ENCODE data around the gene TTLL9. TPM values are rescaled to one million over a fixed set of nuclear protein-coding genes. Genes with fewer than 3 reads are reported as not detected.

TTLL9 gene
- polyA plus RNA-seq, 1 of the 3 experiments (the other 2 are of a cell fraction) = 0.23 TPM

GRCh38 chr20:31951530-31952453, 81.4 kb downstream of the TTLL9 start, which contains the start of gene PDRG1 (continued):
- TF ChIP-seq ELF1 (IDR thresholded peaks at IDR 0.05) (peak; percentile 68), RAD21 (IDR thresholded peaks at IDR 0.05; ENCODE audit: low read length) (peak; percentile 91), MEF2A (IDR thresholded peaks at IDR 0.05; ENCODE audit: borderline replicate concordance, low read depth) (no peak), GABPA (IDR thresholded peaks at IDR 0.05; ENCODE audit: low read depth) (peak; percentile 45), ZBTB33 (IDR thresholded peaks at IDR 0.05; ENCODE audit: borderline replicate concordance, low read depth) (peak; percentile 95), POLR2AphosphoS5 (IDR thresholded peaks at IDR 0.05; ENCODE audit: low read depth, low read length) (peak; percentile 83), RCOR1 (IDR thresholded peaks at IDR 0.05; ENCODE audit: low read length) (0 out of 2 replicates have a peak, but pooled peaks have one; percentile 69), EZH2phosphoT487 (IDR thresholded peaks at IDR 0.05; ENCODE audit: borderline replicate concordance, low read depth) (no peak), TEAD4 (IDR thresholded peaks at IDR 0.05; ENCODE audit: borderline replicate concordance, insufficient read depth) (no peak)

GRCh38 chr20:31953556-31954148, 83.2 kb downstream of the TTLL9 start:
- CTCF ChIA-PET = interaction anchor here (1.0 to 5.7 kb wide), 10 partner anchors 9 to 138 kb away, joined by 4 to 158 read pairs (median 16); partner anchors contain the start of gene XKR7
- WGBS (ENCODE audit: low lambda C conversion rate) = 43% methylated on average over 4 of the region's 6 CpGs
- Histone ChIP-seq H3K79me2 (ENCODE audit: insufficient read depth) (peaks cover 31% of the 10 kb centered on the region), H3K9ac (no peak overlapping the region), H3K9me2 (no peaks in the 10 kb centered on the region), H3K4me1 (ENCODE audit: control insufficient read depth in 1 of 2, insufficient read depth in 2 of 2, low read depth in 1 of 2, low read length in 1 of 2) (peaks cover 7 to 12% of the 10 kb centered on the region in 2 experiments; a peak in 3 of 4 replicates), H3K36me3 (replicated peaks in 1 of 2; ENCODE audit: control insufficient read depth in 1 of 2, insufficient read depth in 2 of 2, low read length in 1 of 2) (peaks cover 3 to 6% of the 10 kb centered on the region in 2 experiments), H3F3A (replicated peaks; ENCODE audit: insufficient read depth) (no peaks in the 10 kb centered on the region), H3K27me3 (ENCODE audit: insufficient read depth) (peaks cover 7% of the 10 kb centered on the region; the same call in 1 of the 2 replicates), H2AFZ (ENCODE audit: low read depth) (no peak overlapping the region), H3K4me2 (no peak overlapping the region), H3K27ac (ENCODE audit: low read depth in 2 of 2, low read length in 1 of 2) (no peak overlapping the region), H3K4me3 (ENCODE audit: low read depth in 2 of 2, low read length in 1 of 2) (no peak overlapping the region), H3K9me3 (no peaks in the 10 kb centered on the region), H4K20me1 (ENCODE audit: insufficient read depth) (peaks cover 10% of the 10 kb centered on the region; the same call in 1 of the 2 replicates)
- POLR2A ChIA-PET = no interaction called here
- no peak for DNase-seq
- no peak for TF ChIP-seq MXI1 (IDR thresholded peaks at IDR 0.05; ENCODE audit: low read depth, low read length)
- TF ChIP-seq, protein P1, sequence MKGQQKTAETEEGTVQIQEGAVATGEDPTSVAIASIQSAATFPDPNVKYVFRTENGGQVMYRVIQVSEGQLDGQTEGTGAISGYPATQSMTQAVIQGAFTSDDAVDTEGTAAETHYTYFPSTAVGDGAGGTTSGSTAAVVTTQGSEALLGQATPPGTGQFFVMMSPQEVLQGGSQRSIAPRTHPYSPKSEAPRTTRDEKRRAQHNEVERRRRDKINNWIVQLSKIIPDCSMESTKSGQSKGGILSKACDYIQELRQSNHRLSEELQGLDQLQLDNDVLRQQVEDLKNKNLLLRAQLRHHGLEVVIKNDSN (IDR thresholded peaks at IDR 0.05; ENCODE audit: borderline replicate concordance, low read depth) = no peak
- no peak for TF ChIP-seq GATA2 (CRISPR knock-in tag; IDR thresholded peaks at IDR 0.05)
- TF ChIP-seq, protein P2, sequence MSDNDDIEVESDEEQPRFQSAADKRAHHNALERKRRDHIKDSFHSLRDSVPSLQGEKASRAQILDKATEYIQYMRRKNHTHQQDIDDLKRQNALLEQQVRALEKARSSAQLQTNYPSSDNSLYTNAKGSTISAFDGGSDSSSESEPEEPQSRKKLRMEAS (IDR thresholded peaks at IDR 0.05; ENCODE audit: low read depth) = no peak
- no peak for TF ChIP-seq NRF1 (IDR thresholded peaks at IDR 0.05; ENCODE audit: low read depth, low read length)
- TF ChIP-seq, protein P3, sequence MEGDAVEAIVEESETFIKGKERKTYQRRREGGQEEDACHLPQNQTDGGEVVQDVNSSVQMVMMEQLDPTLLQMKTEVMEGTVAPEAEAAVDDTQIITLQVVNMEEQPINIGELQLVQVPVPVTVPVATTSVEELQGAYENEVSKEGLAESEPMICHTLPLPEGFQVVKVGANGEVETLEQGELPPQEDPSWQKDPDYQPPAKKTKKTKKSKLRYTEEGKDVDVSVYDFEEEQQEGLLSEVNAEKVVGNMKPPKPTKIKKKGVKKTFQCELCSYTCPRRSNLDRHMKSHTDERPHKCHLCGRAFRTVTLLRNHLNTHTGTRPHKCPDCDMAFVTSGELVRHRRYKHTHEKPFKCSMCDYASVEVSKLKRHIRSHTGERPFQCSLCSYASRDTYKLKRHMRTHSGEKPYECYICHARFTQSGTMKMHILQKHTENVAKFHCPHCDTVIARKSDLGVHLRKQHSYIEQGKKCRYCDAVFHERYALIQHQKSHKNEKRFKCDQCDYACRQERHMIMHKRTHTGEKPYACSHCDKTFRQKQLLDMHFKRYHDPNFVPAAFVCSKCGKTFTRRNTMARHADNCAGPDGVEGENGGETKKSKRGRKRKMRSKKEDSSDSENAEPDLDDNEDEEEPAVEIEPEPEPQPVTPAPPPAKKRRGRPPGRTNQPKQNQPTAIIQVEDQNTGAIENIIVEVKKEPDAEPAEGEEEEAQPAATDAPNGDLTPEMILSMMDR (IDR thresholded peaks at IDR 0.05) = no peak
- no peak for TF ChIP-seq NFIC (IDR thresholded peaks at IDR 0.05; ENCODE audit: borderline replicate concordance)
- TF ChIP-seq FOXM1 (IDR thresholded peaks at IDR 0.05; ENCODE audit: low read depth) = no peak
- no peak for TF ChIP-seq TCF12 (IDR thresholded peaks at IDR 0.05)
- no peak for TF ChIP-seq SIN3A (IDR thresholded peaks at IDR 0.05; ENCODE audit: borderline replicate concordance, low read depth, low read length)
- no peak for TF ChIP-seq USF2 (IDR thresholded peaks at IDR 0.05; ENCODE audit: borderline replicate concordance, low read depth, low read length)
- no peak for TF ChIP-seq FOXJ3 (CRISPR knock-in tag; IDR thresholded peaks at IDR 0.05)

Data from SK-N-SH (cell line).